Stimulated activated CD4-positive, alpha-beta T cell treated with anti-CD3 and anti-CD28 coated beads, Interleukin-4, amount 100 ng/mL, for 4 hours (primary cell): ENCODE measurements around the gene FCHO1.
"Not testable (repeated sequence)": the region's sequence is repeated elsewhere in the genome, so short reads cannot be mapped to it uniquely, and the experiment has no call there.

Experiments
- DNase-seq, 2 experiments: peaks; one replicate each; pipeline ENCODE4 v3.0.0-alpha.2; 2020

FCHO1 gene

DNA sequence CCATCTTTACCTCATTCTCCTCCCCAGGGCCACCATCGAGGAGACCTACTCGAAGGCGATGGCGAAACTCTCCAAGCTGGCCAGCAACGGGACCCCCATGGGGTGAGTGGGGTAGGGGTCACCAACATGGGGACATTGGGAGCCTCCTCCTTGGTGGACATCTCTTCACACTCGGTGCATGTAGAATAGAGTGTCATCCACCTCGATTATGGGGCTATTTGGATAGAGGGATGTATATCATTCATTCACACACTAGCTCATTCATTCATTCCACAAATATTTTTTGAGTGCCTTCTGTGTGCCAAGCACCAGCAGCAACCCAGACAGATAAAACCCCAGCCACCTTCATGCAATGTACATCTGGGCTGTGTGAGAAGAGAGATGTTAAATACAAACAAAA, 13.1 kb downstream of the FCHO1 start:
- no peak for DNase-seq

DNA sequence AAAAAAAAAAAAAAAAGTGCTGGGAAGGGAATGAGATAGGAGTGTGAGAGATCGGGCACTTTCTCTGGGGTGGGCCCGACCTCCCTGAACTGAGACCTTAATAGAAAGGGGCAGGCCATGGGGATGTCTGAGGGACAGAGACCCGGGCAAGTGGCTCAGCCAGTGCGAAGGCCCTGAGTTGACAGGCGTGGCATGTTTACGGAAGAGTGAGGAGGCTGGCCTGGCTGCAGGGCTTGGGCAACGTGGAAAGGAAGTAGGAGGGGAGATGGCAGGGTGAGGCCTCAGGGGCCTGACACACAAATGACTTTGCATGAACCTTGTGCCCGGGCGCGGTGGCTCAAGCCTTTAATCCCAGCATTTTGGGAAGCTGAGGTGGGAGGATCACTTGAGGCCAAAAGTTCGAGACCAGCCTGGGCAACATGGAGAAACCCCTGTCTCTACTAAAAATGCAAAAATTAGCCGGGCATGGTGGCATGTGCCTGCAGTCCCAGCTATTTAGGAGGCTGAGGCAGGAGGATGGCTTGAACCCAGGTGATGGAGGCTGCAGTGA, 13.9 kb downstream of the FCHO1 start:
- DNase-seq, result no peak

DNA sequence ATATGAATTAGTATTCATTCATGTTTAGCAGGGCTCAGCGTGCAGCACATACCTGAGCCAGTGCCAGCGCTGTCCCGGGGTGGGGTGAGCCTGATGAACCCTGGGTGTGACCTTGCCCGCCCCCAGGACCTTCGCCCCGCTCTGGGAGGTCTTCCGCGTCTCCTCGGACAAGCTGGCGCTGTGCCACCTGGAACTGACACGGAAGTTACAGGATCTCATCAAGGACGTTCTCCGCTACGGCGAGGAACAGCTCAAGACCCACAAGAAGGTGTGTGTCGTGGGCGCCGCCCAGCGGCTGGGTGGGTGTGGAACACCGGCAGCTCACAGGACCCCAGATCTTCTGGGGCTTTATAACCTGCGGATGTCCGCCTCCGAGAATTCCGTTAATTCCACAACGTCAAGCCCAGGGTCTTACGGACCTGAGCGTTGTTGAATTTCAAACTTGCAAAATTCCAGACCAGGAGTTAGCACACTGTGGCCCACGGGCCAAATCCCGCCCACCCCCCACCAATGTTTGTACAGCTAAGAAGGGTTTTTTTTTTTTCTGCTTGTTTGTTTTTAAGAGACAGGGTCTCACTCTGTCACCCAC, 15.4 kb downstream of the FCHO1 start:
- DNase-seq, result no peak

DNA sequence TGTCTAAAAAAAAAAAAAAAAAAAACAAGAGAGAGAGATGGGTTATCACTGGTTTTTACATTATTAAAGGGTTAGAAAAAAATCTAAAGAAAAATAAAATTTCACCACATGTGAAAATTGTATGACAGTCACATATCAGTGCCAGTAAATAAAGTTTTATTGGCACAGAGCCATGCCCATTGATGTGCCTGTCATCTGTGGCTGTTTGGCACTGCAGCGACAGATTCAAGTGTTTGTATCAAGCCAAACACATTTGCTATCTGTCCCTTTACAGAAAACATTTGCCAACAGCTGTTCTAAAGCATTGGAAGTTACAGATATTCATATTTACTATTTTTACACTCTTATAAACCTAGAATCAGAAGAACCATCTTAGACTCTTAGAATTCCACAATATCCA, 16.3 kb downstream of the FCHO1 start:
- DNase-seq, result no peak

DNA sequence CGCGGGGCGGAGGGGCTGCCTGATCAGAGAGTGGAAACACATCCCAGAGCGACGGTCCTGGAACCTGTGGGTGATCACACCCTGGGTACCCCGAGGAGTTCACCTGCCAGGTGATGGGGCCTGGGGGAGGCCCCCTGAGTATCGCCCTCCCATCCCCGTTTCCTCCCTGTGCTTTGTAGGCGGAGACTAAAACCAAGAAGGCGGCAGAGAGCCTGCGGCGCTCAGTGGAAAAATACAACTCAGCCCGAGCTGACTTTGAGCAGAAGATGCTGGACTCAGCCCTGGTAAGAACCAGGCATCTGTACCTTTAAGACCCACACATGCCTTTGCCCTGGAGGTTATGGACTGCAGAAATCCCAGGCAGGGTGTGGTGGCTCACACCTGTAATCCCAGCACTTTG, 19.3 kb downstream of the FCHO1 start:
- DNase-seq, result no peak

DNA sequence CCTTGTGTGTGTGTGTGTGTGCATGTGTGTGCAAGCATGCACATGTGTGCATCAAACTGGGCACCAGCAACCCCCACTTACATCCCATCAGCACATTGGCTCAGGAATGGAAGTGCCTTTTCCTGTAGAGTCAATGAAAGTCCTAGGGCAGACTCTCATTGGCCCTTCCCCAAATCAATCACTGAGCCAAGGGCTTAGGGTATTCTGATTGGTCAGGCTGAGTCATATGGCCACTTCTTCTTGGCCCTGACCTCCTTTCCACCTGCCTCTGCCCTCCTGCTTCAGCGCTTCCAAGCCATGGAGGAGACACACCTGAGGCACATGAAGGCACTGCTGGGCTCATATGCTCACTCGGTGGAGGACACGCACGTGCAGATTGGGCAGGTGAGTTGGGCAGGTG, 20.9 kb downstream of the FCHO1 start:
- DNase-seq, result no peak

DNA sequence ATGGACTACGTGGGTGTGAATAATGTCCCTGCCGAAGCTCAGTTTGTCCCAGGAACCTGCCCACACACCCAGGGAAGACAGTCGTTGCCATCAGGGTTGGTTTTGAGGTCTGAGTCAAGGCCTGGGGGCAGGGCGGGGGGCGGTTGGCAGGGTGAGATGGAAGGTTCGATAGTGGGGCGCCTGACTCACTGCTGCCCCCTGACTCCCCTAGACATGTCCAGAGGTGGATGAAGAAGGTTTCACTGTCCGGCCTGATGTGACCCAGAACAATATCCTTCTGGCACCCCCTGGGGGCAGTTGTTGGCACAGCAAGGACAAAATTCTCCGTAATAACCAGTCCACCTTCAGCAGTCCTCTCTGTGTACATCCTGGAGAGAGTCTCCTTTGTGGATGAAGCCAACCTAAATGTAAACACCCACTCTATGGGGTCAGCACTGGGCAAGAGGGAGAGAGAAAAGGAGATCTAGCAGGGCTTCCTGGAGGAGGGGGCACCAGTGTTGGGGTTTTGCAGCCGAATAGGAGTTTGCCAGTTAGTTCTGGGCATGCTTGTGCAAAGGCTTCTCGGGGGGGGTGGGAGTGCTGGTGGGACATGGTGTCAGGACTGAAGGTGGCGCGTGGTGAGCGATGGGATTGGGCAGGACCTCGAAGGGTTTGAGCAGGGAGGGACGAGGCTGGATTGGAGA, 24.1 kb downstream of the FCHO1 start:
- DNase-seq, result peak in 1 of 2 experiments; percentile 26

DNA sequence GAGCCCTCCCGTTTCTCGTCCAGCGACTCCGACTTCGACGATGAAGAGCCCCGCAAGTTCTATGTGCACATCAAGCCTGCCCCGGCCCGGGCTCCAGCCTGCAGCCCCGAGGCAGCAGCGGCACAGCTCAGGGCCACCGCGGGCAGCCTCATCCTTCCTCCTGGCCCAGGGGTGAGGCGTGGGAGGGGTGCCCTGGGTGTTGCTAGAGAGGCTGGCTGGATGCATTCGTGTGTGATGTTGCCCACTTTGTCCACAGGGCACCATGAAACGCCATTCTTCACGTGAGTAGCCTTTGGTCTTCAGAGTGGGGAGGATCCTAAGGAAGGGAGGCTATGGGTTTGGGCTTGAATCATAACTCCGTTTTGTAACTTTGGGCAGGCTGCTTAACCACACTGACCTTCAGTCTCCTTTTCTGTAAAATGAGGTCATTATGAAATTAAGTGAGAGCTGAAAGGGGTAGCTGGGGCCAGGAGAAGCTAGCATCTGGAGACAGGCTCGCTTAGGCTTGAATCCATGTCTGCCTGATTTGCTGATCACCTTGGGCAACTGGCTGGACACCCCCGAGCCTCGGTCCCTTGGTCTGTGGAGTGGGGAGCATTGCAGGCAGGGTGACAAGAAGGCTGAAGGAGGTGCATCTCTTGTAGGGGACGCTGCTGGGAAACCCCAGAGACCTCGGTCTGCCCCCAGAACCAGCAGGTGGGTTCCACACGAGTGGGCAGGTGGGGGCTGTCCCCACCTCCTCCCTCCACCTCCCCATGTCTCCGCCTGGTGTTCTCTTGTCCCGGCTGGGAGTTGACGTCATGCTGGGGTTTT, 24.9 kb downstream of the FCHO1 start:
- no peak for DNase-seq

DNA sequence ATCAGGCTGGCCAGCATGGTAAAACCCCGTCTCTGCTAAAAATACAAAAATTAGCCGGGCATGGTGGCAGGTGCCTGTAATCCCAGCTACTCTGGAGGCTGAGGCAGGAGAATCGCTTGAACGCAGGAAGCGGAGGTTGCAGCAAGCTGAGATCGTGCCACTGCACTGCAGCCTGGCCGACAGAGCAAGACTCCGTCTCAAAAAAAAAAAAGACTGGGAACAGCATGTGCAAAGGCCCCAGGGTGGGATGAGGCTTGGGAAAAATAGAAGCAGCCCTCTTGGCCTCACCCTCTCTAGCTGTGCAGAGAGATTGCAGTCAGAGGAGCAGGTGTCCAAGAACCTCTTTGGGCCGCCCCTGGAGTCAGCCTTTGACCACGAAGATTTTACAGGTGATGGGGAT, 26.6 kb downstream of the FCHO1 start:
- DNase-seq, result not testable (repeated sequence)

DNA sequence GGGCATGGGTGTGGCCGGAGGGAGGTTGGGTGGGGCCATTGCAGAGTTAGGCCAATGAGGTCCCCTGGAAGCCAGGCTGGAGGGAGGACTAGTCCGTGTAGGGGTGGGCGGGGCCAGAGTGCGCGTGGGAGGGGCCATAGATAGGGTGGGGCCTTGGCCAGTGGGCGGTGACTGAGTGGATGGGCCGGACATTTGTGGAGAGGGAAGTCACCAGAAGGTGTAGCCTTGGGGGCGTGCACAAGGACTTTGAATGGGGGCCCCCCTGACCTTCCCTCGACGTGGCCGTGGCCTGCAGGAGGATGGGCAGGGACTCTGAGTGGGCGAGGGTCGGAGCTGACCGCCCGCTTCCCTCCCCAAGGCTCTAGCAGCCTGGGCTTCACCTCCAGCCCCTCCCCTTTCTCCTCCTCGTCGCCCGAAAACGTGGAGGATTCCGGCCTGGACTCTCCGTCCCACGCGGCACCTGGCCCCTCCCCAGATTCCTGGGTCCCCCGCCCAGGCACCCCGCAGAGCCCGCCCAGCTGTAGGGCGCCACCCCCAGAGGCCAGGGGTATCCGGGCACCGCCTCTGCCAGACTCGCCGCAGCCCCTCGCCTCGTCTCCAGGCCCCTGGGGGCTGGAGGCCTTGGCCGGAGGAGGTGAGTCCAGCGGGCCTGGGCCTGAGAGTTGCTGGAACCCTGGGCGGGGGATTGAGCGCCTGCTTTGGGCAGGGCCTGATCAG, 27.1 kb downstream of the FCHO1 start:
- DNase-seq, result peak in 1 of 2 experiments; percentile 44

DNA sequence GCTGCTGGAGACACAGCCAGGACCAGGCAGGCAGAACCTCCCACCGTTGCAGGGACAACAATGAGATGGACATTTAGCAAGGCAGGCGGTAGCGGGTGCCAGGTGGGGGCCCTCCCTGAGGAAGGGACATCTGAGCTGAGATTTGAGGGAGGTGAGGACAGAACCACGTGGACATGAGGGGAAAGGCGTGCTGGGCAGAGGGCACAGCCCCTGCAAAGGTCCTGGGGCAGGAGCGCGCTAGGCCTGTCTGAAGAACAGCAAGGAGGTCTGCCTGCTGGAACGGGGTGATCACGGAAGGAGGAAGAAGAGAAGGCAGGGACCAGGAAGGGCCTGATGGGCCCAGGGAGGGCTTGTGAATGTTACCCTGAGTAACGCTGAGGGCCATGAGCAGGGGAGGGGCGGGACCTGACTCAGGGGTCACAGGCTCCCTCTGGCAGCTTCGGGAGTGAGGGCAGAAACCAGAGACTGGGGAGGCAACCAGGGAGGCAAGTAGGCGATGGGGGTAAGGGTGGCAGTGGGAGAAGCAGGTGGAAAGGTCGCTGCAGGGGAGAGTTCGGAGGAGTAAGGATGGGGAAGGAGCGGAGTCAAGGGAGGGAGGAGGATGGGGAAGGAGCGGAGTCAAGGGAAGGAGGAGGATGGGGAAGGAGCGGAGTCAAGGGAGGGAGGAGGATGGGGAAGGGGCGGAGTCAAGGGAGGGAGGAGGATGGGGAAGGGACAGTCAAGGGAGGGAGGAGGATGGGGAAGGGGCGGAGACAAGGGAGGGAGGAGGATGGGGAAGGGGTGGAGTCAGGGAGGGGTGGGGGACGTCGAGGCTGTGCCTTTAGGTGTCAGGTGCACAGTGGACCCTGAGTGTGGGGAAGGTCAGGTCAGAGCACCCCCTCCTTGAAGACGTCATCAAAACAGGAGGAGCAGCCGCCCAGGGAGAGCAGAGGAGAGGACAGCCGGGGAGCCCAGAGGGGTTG, 28.0 kb downstream of the FCHO1 start:
- no peak for DNase-seq

DNA sequence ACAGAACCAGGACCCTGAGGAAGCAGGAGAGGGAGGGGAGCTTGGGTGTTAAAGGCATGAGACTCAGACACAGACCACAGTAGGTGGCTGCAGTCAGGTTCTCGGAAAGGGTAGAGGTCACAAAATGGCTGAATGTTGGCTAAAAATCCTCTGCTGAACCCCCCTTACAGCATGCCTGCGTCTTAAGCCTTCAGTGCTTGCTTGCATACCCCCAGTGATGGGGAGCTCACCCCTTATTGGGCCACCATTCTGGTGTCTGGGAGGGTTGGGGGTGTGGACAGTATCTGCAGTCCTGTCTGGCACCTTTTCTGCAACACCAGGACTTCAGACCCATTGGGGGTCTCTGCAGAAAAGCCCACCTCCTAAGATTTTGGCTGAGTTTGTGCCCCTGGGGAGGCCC, 29.5 kb downstream of the FCHO1 start:
- DNase-seq, result no peak

DNA sequence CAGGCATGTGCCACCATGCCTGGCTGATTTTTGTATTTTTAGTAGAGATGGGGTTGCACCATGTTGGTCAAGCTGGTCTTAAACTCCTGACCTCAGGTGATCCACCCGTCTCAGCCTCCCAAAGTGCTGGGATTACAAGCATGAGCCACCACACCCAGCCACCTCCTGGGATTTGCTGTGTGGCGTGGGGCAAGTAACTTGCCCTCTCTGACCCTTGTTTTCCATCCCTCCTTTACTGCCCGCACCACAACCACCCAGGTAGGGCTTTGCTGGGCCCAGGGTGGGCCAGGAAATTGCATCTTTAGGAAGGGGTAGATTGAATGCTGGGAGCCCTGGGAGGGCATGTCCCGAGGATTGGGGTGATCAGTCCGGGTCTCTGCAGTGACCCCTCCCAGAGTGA, 32.4 kb downstream of the FCHO1 start:
- DNase-seq, result not testable (repeated sequence)

DNA sequence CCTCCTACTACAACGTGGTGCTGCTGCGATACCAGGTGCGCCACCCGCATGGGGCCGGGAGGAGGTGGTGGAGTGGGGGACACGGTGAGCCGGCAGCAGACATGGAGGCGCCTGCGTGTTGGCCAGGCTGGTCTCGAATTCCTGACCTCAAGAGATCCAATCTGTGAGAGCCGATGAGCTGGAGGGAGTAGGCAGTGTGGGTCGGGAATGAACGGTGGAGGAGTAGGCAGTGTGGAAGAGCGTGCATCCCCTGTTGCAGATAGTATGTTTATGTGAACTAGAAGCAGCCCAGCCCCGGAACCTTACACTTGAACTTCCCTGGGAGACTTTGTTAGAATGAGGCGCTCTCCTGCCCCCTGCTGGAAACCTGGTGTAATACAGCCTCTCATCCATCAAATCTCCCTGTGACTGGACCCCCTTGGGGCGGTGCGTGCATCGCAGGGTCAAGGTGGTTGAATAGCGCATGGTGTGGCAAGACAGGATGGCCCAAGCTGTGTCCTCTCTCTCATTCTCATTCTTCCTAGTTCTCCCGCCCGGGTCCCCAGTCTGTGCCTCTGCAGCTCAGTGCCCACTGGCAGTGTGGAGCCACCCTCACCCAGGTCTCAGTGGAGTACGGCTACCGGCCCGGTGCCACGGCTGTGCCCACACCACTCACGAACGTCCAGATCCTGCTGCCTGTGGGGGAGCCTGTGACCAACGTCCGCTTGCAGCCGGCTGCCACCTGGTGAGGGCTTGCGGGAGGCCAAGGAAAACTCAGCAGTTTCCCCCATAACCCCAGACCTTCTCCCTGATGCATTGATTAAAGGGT, 33.1 kb downstream of the FCHO1 start:
- DNase-seq, result peak; percentile 53 to 68

DNA sequence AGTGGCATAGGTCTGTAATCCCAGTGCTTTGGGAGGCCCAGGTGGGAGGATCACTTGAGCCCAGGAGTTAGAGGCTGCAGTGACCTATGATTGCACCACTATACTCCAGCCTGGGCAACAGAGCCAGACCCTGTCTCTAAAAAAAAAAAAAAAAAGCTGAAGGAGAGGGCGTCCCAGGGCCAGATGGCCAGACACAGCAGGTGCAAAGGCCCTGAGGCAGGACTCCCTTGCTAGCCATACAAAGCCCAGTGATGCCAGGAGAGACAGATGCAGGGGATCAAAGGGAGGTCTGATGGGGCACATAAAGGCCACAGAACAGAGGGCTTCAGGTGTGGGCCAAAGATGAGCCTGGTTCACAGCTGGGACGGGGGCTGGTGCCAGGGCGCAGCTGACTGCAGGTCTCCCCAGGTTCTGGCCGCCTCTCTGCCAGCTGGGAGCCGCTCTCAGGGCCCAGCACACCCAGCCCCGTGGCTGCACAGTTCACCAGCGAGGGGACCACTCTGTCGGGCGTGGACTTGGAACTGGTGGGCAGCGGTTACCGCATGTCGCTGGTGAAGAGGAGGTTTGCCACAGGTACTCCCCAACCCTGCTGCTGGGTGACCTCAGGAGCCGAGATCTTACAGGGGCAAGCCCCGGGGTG, 36.1 kb downstream of the FCHO1 start:
- no peak for DNase-seq

DNA sequence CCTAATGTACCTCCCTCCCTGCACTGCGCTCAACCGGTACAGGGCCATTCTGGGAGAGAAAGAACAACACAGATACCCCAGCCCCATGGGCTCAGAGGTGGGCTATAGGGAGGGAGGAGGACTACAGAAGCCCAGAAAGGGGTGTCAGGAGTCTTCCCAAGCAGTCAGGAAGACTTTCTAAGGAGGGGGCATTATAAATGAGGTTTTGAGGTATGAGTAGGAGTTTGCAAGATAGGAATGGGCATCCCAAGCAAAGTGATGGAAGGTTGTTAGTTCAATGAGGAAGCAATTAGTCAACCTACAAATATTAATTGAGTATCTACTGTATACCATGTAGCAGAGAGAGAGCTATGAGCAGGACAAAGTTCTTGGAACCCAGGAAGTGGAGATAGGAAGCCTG, 37.4 kb downstream of the FCHO1 start:
- DNase-seq, result no peak

DNA sequence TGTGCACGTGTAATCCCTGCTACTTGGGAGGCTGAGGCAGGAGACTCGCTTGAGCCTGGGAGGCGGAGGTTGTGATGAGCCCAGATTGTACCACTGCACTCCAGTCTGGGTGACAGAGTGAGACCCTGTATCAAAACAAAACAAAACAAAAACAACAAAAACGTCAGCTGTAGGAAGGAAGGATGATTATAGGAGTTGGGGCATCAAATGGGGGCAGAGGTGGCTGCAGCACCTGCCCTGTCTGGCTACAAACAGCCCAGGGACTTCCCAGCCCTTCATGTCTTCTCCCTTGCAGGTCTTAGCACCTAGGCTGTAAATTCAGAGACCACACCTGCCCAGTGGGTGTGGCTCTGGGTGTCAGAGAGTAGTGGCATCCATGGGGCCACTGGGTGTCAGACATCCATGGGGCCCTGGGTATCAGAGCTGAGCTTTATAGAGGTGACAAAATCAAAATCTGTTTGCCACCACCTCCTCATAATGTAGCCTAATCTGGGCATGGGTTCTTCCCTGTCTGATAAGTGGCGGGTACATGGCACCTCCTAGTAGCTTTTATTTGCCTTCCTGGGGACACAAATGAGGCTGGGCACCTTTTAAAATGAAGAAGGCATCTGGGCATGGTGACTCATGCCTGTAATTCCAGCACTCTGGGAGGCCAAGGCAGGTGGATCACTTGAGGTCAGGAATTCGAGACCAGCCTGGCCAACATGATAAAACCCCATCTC, 38.9 kb downstream of the FCHO1 start:
- DNase-seq, result no peak

DNA sequence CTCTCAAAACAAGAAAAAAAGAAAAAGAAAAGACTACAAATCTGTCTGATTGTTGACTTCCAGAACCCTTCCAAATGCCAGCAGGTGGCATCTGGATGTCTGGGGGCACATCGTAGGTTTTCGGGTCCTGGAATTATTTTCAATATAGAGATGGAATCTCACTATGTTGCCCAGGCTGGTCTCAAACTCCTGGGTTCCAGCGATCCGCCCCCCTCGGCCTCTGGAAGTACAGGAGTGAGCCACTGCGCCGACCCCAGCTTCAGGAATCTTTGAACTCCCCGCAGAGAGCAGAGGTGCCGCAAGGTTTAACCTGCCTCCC, 43.1 kb downstream of the FCHO1 start:
- no peak for DNase-seq

DNA sequence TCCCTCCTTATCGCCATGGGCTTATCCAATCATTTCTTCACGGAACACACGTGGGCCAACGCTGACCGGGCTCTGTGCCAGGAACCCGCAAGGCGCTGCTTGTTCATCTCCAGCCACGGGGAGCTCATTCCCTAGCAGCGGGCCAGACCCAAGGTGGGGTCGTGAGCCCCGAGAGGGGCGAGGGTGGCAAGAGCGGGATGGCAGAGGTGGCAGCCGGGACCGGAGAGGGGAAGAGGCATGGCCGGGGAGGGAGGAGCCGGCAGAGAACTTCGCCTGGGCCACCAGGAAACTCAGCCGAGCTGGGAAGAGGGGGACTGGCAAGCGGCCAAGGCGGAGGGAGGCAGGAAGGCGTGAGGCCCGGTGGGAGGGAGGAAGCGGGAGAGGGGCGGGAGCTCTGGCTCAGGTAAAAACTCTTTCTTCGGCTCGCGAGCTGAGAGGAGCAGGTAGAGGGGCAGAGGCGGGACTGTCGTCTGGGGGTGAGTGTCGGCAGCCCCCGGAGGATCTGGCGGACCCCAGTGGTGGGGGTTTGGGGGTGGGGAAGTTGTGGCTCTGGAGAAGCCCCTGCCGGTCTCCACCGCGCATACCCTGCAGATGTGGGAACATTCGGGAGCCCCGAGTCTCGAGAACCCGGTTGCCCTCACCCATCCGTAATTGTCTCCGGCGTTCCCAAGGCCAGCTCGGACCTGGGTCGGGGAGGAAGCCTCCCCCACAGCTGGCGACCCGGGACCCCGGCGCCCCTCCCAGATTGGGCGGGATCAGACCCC, 43.6 kb downstream of the FCHO1 start, which contains the start of gene B3GNT3:
TSS of gene B3GNT3 (plus strand) at position 408 of the 764 bp plus-strand sequence. CDS start 12,670 bp downstream, outside the sequence.
- no peak for DNase-seq
